RWPE1 (cell line): ENCODE measurements around the gene NOX3.

Source experiments
- CTCF ChIA-PET: fragments of 350-600 bp; sonication (Branson Sonifier 250); formaldehyde crosslinking; extraction: SDS; loops from one replicate; lab custom pipeline; 2021; lab: Yijun Ruan, JAX
- POLR2A ChIA-PET: fragments of 400-600 bp; formaldehyde crosslinking; extraction: SDS; loops from one replicate; lab custom pipeline; 2020; ENCODE audit warnings: antibody characterized with exemption; ENCODE audit not compliant: low non-redundant PET; lab: Yijun Ruan, JAX
- DNase-seq: peaks from one replicate; pipeline ENCODE4 v3.0.0; 2012; ENCODE audit warnings: low spot score
- H3K27ac ChIP-seq: fragments of 450-650 bp; 2 replicates; pipeline ENCODE4 v1.5.1; 2017
- TF ChIP-seq, protein P1 (sequence below): fragments of 450-650 bp; conservative IDR thresholded peaks from 2 replicates; pipeline ENCODE4 v1.5.1; 2017; ENCODE audit warnings: low read depth, mild to moderate bottlenecking

NOX3 gene

DNA sequence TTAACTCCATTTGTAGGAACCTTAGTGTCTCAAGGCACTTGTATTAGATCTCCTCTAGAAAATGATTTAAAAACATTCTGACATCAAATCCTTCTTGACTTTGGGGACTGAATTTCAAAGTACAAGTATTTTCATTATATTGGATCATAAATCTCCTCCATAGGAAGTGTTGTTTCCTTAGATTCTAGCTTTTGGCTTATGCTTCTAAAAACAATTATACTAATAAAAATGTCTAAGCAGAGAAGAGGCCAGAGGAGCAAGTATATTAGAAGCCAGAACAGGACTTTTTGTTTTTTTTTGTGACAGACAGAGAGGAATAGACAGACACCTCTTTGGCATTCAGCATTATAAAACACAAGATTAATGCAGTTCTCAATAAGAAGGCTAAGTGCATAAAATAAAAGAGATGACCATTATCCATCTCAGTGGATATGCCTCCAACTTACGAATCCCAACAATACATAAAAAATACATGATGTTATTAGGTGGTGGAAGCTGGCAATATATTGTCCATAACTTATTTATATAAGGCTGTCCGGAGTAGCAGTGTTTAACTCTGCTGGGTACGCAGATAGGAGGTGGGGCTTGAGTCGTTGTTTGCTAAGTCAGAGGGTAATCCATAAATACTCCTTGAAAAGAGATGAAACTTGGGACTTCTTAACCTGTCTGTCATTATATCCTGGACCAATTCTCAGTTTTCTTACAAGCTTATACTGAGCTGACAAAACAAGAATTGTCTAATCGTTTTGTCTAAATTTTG is 31.9 kb upstream of the NOX3 start:
- TF ChIP-seq, protein P1, sequence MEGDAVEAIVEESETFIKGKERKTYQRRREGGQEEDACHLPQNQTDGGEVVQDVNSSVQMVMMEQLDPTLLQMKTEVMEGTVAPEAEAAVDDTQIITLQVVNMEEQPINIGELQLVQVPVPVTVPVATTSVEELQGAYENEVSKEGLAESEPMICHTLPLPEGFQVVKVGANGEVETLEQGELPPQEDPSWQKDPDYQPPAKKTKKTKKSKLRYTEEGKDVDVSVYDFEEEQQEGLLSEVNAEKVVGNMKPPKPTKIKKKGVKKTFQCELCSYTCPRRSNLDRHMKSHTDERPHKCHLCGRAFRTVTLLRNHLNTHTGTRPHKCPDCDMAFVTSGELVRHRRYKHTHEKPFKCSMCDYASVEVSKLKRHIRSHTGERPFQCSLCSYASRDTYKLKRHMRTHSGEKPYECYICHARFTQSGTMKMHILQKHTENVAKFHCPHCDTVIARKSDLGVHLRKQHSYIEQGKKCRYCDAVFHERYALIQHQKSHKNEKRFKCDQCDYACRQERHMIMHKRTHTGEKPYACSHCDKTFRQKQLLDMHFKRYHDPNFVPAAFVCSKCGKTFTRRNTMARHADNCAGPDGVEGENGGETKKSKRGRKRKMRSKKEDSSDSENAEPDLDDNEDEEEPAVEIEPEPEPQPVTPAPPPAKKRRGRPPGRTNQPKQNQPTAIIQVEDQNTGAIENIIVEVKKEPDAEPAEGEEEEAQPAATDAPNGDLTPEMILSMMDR: no peak
- CTCF ChIA-PET: interaction anchor here (0.7 kb wide), 1 partner anchor 47 kb away, joined by 4 read pairs; no protein-coding TSS in a partner anchor
- POLR2A ChIA-PET: no interaction called here
- H3K27ac ChIP-seq: no peak overlapping the region
- no peak for DNase-seq

DNA sequence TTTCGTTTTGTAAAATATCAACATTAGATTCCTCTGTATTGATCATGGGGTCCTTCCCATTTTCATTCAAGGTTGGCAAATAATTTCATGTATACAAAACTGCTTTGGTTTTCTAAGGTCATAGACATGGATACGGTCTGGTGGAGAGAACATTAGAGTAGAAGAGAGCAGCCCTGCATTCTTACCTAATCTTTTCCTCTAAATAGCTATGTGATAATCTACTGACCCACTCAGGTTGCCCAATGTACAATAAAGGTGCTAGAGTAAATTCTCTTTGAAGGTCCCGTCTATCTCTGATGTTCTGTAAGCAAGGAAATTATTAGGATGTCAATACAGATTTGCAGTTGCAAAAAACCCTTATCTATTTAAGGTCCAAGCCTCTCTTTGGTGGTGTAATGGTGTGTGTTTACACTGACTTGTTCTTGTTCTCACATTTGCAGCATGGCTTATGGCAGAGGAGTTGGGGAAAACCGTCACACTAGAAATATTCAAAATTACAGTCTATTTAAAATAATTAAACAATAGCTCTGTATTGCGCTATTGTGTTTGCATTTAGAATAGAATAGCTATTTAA is 31.2 kb upstream of the NOX3 start:
- H3K27ac ChIP-seq: no peak overlapping the region
- ChIA-PET CTCF (interaction anchor here (0.7 kb wide), 1 partner anchor 48 kb away, joined by 4 read pairs; no protein-coding TSS in a partner anchor), POLR2A (no interaction called here)
- no peak for DNase-seq
- TF ChIP-seq, protein P1: no peak

DNA sequence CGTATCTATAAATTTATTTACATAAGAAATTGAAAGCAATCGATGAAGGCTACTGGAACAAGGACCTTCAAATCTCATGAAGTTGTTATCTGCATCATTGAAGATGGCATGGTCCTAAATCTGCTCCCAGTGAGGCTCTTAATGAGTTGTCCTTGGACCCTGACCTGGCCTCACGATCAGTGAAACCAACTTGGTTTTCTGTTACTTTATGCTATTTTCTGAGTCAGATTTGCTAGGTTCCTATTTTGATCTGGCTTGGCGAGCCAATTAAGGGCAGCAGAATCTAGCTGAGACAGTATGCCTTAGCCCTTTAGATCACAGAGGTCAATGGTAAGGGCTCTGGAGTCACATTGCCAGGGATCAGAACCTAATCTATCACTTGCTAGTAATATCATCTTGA is 30.1 kb upstream of the NOX3 start:
- DNase-seq: no peak
- POLR2A ChIA-PET: no interaction called here
- no peak overlapping the region for H3K27ac ChIP-seq
- CTCF ChIA-PET: no interaction called here
- TF ChIP-seq, protein P1: no peak

- TF ChIP-seq, protein P1: no peak
- POLR2A ChIA-PET: no interaction called here
- DNase-seq: no peak
- H3K27ac ChIP-seq: no peak overlapping the region
- CTCF ChIA-PET: no interaction called here
Measured at GRCh38 chr6:155483858-155484257, 28.2 kb upstream of the NOX3 start.

GRCh38 chr6:155481215-155481614 is 25.6 kb upstream of the NOX3 start:
- CTCF ChIA-PET: no interaction called here
- no peak overlapping the region for H3K27ac ChIP-seq
- TF ChIP-seq, protein P1: no peak
- POLR2A ChIA-PET: no interaction called here
- DNase-seq: no peak

DNA sequence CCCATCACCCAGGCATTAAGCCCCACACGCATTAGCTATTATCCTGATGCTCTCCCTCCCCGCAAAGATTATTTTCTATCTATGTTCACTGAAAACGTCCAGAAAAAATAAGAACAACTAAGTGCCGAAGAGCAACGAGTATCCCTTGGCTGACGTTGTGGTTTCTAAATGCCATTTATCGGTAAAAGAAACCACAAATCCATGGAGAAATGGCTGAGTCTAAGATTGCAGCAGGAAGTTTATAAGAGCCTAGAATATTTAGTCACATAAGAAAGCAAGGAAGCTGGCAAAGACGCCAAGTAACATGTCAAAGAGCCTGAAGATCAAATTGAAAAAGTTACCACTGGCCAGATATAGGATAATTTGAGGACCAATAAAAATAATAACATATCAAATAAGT is 18.1 kb upstream of the NOX3 start:
- DNase-seq: no peak
- ChIA-PET CTCF (interaction anchor here (0.6 kb wide), 1 partner anchor 62 kb away, joined by 4 read pairs; no protein-coding TSS in a partner anchor), POLR2A (no interaction called here)
- H3K27ac ChIP-seq: no peak overlapping the region
- TF ChIP-seq, protein P1: no peak
